Measurements from ENCODE around the gene ABCA2. TPM values are rescaled to one million over a fixed set of nuclear protein-coding genes. Genes with fewer than 3 reads are reported as not detected.

Gene ABCA2
- 22.6 and 27.3 TPM in 2 replicates for total RNA-seq (2022)
- Bru-seq, nascent RNA, result percentile 38 among the genes with signal in this experiment
- percentile 41 among the genes with signal in this experiment for BruChase-seq, experiment 1, labeled RNA remaining after a 2-hour chase
- percentile 54 among the genes with signal in this experiment for BruChase-seq, experiment 2, labeled RNA remaining after a 6-hour chase
- long read RNA-seq, partial matches to known transcripts, result 7 of 9 reads
- long read RNA-seq, other reads (novel, unspliced or antisense), result 2 of 9 reads

- ChIA-PET CTCF (interaction anchor here (1.9 to 3.6 kb wide), 2 partner anchors 8 to 41 kb away, joined by 6 to 42 read pairs; partner anchors contain the start of gene SAPCD2), POLR2A (no interaction called here)
- Mint-ChIP-seq H3K4me3 (ENCODE audit: unreplicated experiment) (peak within 1 kb of the TSS; percentile 82), H3K27me3 (ENCODE audit: insufficient read depth, unreplicated experiment) (no peaks in the 10 kb centered on the region), H3K9me3 (ENCODE audit: unreplicated experiment) (no peaks in the 10 kb centered on the region), H3K36me3 (ENCODE audit: insufficient read depth, unreplicated experiment) (peaks cover 5% of the 10 kb centered on the region), H3K4me1 (ENCODE audit: low read depth, unreplicated experiment) (no peaks in the 10 kb centered on the region), H3K27ac (ENCODE audit: unreplicated experiment) (peak within 1 kb of the TSS; percentile 42)
- H3K36me3 ChIP-seq (ENCODE audit: control insufficient read depth, insufficient read depth, low read length), result no peaks in the 10 kb centered on the region
- peaks cover 14% of the 10 kb centered on the region for H3K4me1 ChIP-seq
- H3K27me3 ChIP-seq (replicated peaks; ENCODE audit: control insufficient read depth, insufficient read depth, low read length), result no peaks in the 10 kb centered on the region
- peak in 1 of 2 experiments; percentile 51 for DNase-seq
- intact Hi-C loops (cut with micrococcal nuclease; ENCODE audit: unreplicated experiment), result loop anchor here (2.0 kb wide), 1 partner anchor 79 kb away; no protein-coding TSS in a partner anchor
- H3K4me3 ChIP-seq (ENCODE audit: low read depth, low read length), result peak within 1 kb of the TSS; percentile 75
- TF ChIP-seq CTCF (IDR thresholded peaks at IDR 0.05; ENCODE audit: insufficient read depth in 1 of 2, low read depth in 1 of 2, low read length in 1 of 2, severe bottlenecking in 1 of 2, unreplicated experiment in 1 of 2), result no peak
- no TSS peak for BruUV-seq (replicated peaks)
- H3K9me3 ChIP-seq, result no peaks in the 10 kb centered on the region
Measured at GRCh38 chr9:137027369-137028262, at the start of gene ABCA2. Gene ABCA2 (minus strand): TSS chr9:137028237. CDS start chr9:137028140, 97 bp downstream.

DNA sequence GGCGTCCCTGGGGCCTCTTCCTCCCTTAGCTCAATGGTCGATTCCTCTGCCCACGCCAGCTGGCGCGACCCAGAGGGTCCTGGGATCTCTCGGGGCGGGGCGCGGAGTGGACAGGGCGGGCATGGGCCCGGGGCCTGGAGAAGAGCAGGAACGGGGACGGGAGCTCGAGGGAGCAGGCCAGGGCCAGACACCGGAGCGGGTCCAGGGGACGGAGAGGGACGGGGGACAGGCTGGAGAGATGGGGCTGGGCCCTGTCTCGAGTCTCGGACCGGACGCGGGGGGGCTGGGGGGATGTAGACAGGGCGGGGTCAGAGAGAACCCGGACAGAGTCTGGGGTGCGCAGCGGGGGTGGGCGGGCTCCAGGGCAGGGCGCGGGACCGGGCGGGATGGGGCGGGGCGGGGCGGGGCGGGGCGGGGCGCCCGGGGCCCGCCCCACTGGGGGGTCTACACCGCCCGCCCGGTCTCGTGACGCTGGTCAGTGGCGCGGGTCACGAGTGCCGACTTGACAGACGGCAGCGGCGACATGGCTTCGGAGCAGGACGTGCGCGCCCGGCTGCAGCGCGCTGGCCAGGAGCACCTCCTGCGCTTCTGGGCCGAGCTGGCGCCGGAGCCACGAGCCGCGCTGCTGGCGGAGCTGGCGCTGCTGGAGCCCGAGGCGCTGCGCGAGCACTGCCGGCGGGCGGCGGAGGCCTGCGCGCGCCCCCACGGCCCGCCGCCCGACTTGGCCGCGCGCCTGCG lies 49.1 kb upstream of the ABCA2 start, which contains the start of gene UAP1L1:
TSS of gene UAP1L1 (plus strand) at position 508 of the 738 bp plus-strand sequence. CDS start at position 524, 16 bp downstream.
- no peak for TF ChIP-seq CTCF (IDR thresholded peaks at IDR 0.05; ENCODE audit: insufficient read depth in 1 of 2, low read depth in 1 of 2, low read length in 1 of 2, severe bottlenecking in 1 of 2, unreplicated experiment in 1 of 2)
- Mint-ChIP-seq H3K9me3 (ENCODE audit: unreplicated experiment) (no peaks in the 10 kb centered on the region), H3K27ac (ENCODE audit: unreplicated experiment) (no peak within 1 kb of the TSS), H3K4me3 (ENCODE audit: unreplicated experiment) (peak within 1 kb of the TSS; percentile 60), H3K27me3 (ENCODE audit: insufficient read depth, unreplicated experiment) (no peaks in the 10 kb centered on the region), H3K4me1 (ENCODE audit: low read depth, unreplicated experiment) (no peaks in the 10 kb centered on the region), H3K36me3 (ENCODE audit: insufficient read depth, unreplicated experiment) (peaks cover 12% of the 10 kb centered on the region)
- H3K9me3 ChIP-seq, result no peaks in the 10 kb centered on the region
- POLR2A ChIA-PET, result no interaction called here
- H3K4me3 ChIP-seq (ENCODE audit: low read depth, low read length), result peak within 1 kb of the TSS; percentile 75
- peaks cover 1% of the 10 kb centered on the region for H3K36me3 ChIP-seq (ENCODE audit: control insufficient read depth, insufficient read depth, low read length)
- H3K4me1 ChIP-seq, result peaks cover 17% of the 10 kb centered on the region
- DNase-seq, result peak; percentile 64 to 69
- H3K27me3 ChIP-seq (replicated peaks; ENCODE audit: control insufficient read depth, insufficient read depth, low read length), result no peaks in the 10 kb centered on the region
- BruUV-seq (replicated peaks), result no TSS peak
- intact Hi-C loops (cut with micrococcal nuclease; ENCODE audit: unreplicated experiment), result no loop called here
- CTCF ChIA-PET, result interaction anchor here (0.5 to 2.3 kb wide), 5 partner anchors 9 to 216 kb away, joined by 3 to 13 read pairs (median 4); partner anchors contain the start of gene MAN1B1

All from Caco-2 (cell line).